Measurements from ENCODE around the gene FAM222A. TPM values are rescaled to one million over a fixed set of nuclear protein-coding genes. Genes with fewer than 3 reads are reported as not detected.

The FAM222A gene
- polyA plus RNA-seq, 1 experiment, result 0.36 TPM

DNA sequence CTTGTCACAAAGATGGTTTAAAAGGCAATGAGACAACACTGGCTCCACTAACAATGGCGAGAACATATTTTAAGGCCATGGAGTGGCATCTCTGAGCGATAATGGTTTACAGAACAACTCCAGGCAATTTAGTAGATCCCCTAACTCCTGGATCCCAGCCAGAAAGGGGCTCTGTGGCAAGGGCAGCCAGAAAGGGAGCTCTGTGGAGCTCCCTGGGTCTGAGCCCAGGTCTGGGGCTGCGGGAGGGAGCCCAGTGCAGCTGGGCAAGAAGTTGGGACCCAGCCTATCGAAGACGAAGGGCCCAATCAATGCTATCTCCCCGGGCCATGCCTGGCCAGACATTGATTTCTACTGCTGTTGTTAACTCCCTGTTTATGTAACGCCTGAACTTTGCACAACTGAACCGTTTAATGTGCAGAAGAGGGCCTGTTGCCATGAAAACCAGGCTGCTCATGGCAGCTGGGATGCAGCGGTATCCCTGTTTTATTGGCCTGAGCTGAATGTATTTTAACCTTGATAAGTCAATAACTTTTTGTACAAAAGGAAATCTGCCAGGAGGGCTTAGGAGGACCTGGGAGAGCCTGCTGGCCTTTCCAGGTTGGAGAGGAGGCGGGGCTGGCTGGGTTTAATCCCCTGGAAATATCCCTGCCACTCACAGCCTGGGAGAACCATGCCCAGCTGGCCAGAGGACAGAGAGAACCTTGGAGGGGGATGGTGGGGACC lies 6.7 kb upstream of the FAM222A start:
- H3K36me3 ChIP-seq (ENCODE audit: control insufficient read depth, insufficient read depth, low read length), result no peaks in the 10 kb centered on the region
- CTCF ChIA-PET, result interaction anchor here (0.8 kb wide), 1 partner anchor 109 kb away, joined by 3 read pairs; no protein-coding TSS in a partner anchor
- POLR2A ChIA-PET, result no interaction called here
- TF ChIP-seq, protein P1, sequence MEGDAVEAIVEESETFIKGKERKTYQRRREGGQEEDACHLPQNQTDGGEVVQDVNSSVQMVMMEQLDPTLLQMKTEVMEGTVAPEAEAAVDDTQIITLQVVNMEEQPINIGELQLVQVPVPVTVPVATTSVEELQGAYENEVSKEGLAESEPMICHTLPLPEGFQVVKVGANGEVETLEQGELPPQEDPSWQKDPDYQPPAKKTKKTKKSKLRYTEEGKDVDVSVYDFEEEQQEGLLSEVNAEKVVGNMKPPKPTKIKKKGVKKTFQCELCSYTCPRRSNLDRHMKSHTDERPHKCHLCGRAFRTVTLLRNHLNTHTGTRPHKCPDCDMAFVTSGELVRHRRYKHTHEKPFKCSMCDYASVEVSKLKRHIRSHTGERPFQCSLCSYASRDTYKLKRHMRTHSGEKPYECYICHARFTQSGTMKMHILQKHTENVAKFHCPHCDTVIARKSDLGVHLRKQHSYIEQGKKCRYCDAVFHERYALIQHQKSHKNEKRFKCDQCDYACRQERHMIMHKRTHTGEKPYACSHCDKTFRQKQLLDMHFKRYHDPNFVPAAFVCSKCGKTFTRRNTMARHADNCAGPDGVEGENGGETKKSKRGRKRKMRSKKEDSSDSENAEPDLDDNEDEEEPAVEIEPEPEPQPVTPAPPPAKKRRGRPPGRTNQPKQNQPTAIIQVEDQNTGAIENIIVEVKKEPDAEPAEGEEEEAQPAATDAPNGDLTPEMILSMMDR (IDR thresholded peaks at IDR 0.05; ENCODE audit: insufficient read depth, low read depth, low read length), result no peak
- DNase-seq (ENCODE audit: low read depth), result no peak
- H3K4me3 ChIP-seq (ENCODE audit: low read depth, low read length), result no peak overlapping the region
- peaks cover 16% of the 10 kb centered on the region for H3K27me3 ChIP-seq (ENCODE audit: control insufficient read depth, insufficient read depth, low read length)

DNA sequence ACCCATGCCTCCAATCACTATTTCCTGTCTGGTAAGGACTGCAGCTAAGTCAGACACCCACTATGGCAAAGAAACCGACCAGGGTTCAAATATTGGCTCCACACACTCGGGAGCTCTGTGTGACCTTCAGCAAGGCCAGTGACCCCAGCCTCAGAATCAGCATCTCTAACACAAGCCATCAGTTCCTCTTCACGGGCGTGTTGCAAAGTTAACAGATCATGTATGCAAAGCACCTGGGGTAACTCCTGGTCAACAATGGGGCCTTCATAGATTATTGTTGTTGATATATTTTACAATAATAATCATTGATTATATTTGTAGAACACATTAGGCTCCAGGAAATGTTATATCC lies 6.2 kb upstream of the FAM222A start:
- no peak for DNase-seq (ENCODE audit: low read depth)
- TF ChIP-seq, protein P1 (IDR thresholded peaks at IDR 0.05; ENCODE audit: insufficient read depth, low read depth, low read length), result no peak
- Histone ChIP-seq H3K27me3 (ENCODE audit: control insufficient read depth, insufficient read depth, low read length) (peaks cover 17% of the 10 kb centered on the region), H3K36me3 (ENCODE audit: control insufficient read depth, insufficient read depth, low read length) (no peaks in the 10 kb centered on the region), H3K4me3 (ENCODE audit: low read depth, low read length) (no peak overlapping the region)
- ChIA-PET CTCF (interaction anchor here (0.8 kb wide), 1 partner anchor 109 kb away, joined by 3 read pairs; no protein-coding TSS in a partner anchor), POLR2A (no interaction called here)

DNA sequence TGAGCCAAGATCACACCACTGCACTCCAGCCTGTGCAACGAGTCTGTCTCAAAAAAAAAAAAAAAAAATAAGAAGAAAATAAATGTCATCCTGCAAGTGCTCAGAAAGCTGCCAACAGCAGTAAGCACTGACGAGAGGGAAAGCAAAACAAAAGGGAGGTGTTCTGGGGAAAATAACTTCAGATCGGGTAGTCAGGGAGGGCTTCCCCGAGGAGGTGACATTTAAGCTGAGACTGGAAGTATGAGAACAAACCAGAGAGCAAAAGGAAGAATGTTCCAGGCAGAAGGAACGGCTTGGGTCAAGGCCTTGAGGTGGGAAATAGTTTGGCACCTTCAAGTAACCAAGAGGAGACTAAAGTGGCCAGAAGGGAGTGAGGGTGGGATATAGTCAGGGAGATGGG lies 4.7 kb upstream of the FAM222A start:
- H3K27me3 ChIP-seq (ENCODE audit: control insufficient read depth, insufficient read depth, low read length), result peaks cover 18% of the 10 kb centered on the region
- TF ChIP-seq, protein P1 (IDR thresholded peaks at IDR 0.05; ENCODE audit: insufficient read depth, low read depth, low read length), result no peak
- no peak for DNase-seq (ENCODE audit: low read depth)
- no peak overlapping the region for H3K4me3 ChIP-seq (ENCODE audit: low read depth, low read length)
- no peaks in the 10 kb centered on the region for H3K36me3 ChIP-seq (ENCODE audit: control insufficient read depth, insufficient read depth, low read length)
- ChIA-PET CTCF (no interaction called here), POLR2A (no interaction called here)

DNA sequence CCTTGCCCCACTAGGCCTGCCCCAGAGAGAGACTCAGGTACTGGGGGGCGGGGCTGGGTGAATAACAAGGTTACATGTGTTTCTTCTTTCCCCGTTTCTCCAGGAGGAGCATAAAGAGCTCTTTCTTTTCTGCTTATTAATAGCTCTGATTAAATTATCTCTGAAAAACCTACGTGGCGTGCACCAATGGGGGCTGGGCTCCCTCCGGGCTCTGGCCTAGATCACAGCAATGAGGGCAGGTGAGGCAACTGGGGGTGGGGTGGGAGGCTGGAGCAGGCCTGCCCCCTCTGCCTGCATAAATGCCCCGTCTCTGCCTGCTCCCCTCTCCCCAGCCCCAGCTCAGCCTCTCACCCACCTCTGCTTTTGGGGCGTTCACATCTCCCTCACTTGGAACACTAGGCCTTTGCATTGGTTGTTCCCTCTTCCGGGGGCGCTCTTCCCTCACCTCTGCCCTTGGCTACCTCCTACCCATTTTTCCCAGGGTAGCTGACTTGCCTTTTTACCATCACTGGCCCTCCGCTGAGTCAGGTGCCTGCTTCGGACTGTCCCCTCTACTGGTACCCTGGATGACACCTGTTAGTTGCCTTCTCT lies 4.1 kb upstream of the FAM222A start:
- peaks cover 18% of the 10 kb centered on the region for H3K27me3 ChIP-seq (ENCODE audit: control insufficient read depth, insufficient read depth, low read length)
- CTCF ChIA-PET, result no interaction called here
- no peaks in the 10 kb centered on the region for H3K36me3 ChIP-seq (ENCODE audit: control insufficient read depth, insufficient read depth, low read length)
- TF ChIP-seq, protein P1 (IDR thresholded peaks at IDR 0.05; ENCODE audit: insufficient read depth, low read depth, low read length), result no peak
- no peak for DNase-seq (ENCODE audit: low read depth)
- POLR2A ChIA-PET, result no interaction called here
- no peak overlapping the region for H3K4me3 ChIP-seq (ENCODE audit: low read depth, low read length)

DNA sequence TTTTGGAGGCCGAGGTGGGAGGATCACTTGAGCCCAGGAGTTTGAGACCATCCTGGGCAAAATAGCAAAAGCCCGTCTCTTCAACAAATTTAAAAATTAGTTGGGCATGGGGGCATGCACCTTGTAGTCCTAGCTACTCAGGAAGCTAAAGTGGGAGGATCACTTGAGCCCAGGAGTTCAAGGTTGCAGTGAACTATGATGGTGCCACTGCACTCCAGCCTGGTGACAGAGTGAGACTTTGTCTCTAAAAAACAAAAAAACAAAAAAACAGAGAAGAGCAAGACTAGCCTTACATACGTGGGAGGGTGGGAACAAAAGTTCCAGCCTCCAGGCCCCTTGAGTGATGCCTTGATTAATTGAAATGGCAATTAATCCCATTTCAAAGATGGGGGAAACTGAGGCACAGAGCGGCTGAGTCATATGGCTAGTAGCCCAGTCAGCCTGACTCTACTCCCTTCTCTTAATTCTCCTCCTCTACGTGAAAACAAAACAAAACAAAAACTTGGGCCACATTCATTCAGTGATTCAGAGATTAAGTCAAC lies 3.3 kb upstream of the FAM222A start:
- no peak overlapping the region for H3K4me3 ChIP-seq (ENCODE audit: low read depth, low read length)
- TF ChIP-seq, protein P1 (IDR thresholded peaks at IDR 0.05; ENCODE audit: insufficient read depth, low read depth, low read length), result no peak
- no peaks in the 10 kb centered on the region for H3K36me3 ChIP-seq (ENCODE audit: control insufficient read depth, insufficient read depth, low read length)
- DNase-seq (ENCODE audit: low read depth), result peak; percentile 9
- ChIA-PET CTCF (no interaction called here), POLR2A (no interaction called here)
- H3K27me3 ChIP-seq (ENCODE audit: control insufficient read depth, insufficient read depth, low read length), result peaks cover 18% of the 10 kb centered on the region
